ENCODE data around the gene PBX4. TPM values are rescaled to one million over a fixed set of nuclear protein-coding genes. Genes with fewer than 3 reads are reported as not detected.
"Not testable (repeated sequence)": the region's sequence is repeated elsewhere in the genome, so short reads cannot be mapped to it uniquely, and the experiment has no call there.

Gene PBX4, protein sequence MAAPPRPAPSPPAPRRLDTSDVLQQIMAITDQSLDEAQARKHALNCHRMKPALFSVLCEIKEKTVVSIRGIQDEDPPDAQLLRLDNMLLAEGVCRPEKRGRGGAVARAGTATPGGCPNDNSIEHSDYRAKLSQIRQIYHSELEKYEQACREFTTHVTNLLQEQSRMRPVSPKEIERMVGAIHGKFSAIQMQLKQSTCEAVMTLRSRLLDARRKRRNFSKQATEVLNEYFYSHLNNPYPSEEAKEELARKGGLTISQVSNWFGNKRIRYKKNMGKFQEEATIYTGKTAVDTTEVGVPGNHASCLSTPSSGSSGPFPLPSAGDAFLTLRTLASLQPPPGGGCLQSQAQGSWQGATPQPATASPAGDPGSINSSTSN
- total RNA-seq = 10 to 100 TPM; 34.4 to 38.4 TPM

DNA sequence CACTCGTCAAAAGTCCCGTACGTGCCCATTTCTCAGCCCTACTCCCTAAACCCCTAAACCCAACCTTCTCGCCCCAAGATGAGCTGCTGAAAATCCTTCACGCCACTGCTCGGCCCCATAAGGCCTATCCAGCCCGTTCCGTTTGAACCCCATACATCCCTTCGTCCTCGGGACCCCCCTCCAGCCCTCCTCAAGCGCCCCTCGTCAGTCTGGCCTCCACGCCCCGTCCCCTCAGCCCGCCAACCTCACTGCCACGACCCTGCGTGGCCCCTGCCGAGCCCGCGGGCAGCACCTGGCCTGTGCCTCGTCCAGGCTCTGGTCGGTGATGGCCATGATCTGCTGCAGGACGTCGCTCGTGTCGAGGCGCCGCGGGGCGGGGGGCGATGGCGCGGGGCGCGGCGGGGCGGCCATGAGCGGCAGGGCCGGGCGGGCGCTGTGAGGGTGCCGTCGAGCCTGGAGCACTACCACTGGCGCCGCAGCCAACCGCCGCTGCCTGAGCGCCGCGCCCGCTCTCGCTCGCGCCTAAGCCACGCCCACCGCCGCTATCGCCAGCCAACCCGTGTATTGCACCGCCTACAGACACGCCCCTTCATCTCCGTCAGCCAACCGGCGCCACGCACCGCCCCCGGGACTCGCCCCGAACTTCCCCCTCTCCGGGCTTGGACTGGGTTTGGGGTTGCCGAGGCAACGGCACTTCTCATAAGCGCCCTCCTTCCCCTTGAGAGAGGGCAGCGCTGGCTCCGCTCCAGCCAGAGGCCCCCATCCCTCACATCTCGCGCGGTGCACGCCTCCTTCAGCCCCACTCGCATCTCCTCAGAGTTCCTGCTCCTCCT, at the start of gene PBX4:
Gene PBX4 (minus strand): TSS at position 469 of the 833 bp plus-strand sequence. CDS start 58 bp downstream, at position 411.
- Mint-ChIP-seq H3K4me1 (peaks cover 48% of the 10 kb centered on the region), H3K27ac (peak within 1 kb of the TSS; percentile 88), H3K9me3 (no peaks in the 10 kb centered on the region), H3K36me3 (ENCODE audit: low read depth) (peaks cover 33% of the 10 kb centered on the region), H3K27me3 (no peaks in the 10 kb centered on the region), H3K4me3 (peak within 1 kb of the TSS; percentile 95)
- ChIA-PET POLR2A (no interaction called here), CTCF (interaction anchor here (1.0 to 2.1 kb wide), 3 partner anchors 9 to 25 kb away, joined by 3 to 5 read pairs (median 5); partner anchors contain the start of gene GMIP)
- peak; percentile 99 for DNase-seq

DNA sequence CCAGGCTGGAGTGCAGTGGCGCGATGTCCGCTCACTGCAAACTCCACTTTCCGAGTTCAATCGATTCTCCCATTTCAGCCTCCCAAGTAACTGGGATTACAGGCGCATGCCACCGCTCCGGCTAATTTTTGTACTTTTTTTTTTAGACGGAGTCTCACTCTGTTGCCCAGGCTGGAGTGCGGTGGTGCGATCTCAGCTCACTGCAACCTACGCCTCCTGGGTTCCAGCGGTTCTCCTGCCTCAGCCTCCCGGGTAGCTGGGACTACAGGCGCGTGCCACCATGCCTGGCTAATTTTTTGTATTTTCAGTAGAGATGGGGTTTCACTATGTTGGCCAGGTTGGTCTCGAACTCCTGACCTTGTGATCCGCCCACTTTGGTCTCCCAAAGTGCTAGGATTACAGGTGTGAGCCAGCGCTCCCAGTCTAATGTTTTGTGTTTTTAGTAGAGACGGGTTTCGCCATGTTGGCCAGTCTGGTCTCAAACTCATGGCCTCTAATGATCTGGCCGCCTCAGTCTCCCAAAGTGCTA, 47.0 kb upstream of the PBX4 start:
- CTCF ChIA-PET, H3K9me3 Mint-ChIP-seq, H3K4me3 Mint-ChIP-seq, DNase-seq, H3K27me3 Mint-ChIP-seq: not testable (repeated sequence)
- Mint-ChIP-seq H3K36me3 (ENCODE audit: low read depth) (peaks cover 59% of the 10 kb centered on the region), H3K27ac (peak overlapping the region; percentile 74), H3K4me1 (peaks cover 46% of the 10 kb centered on the region)
- POLR2A ChIA-PET = interaction anchor here (0.7 kb wide), 1 partner anchor 202 kb away, joined by 8 read pairs; no protein-coding TSS in a partner anchor

DNA sequence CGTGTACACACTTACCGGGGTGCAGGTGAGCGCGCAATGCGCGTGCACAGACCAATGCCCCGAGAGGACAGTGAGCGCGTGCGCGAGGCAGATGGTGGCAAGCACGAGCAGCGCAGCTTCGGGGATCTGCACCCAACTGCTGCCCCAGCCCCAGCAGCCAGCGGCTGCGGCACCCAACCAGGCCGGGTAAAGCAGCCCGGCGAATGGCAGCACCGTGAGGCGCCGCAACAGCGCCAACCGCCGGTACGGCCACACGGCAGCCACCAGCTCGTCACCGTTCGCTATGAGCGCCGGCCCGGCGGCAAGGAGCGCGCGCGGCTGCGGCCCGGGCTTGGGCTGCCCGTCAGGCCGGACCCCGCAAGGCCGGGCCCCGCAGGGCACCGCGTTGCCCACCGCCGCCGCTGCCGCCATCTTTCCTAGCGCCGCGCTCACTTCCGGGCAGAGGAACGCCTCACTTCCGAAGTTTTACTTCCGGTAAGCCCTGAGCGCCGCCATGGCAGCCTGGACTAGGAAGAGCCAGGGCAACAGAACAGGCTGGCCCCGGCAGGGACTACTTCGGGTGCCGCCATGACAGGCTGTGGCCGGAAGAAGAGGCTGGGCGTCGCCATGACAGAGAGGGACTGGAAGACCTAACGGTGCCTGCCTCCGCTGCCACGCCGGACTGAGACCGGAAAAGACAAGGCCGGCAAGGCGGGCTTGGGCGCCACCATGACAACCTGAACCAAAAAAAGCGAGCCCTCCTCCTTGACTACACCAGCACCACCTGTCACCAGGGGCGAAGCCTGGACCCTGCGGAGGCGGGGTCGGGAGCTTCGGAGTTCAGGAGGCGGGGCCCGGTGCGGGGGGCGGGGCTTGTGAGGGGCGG, 45.0 kb upstream of the PBX4 start, which contains the start of gene ATP13A1:
Gene ATP13A1 (minus strand): TSS at position 421 of the 865 bp plus-strand sequence. CDS start 10 bp downstream, at position 411.
- peak; percentile 96 for DNase-seq
- Mint-ChIP-seq H3K4me1 (peaks cover 38% of the 10 kb centered on the region), H3K4me3 (peak within 1 kb of the TSS; percentile 93), H3K27ac (peak within 1 kb of the TSS; percentile 97), H3K9me3 (peaks cover 3% of the 10 kb centered on the region), H3K36me3 (ENCODE audit: low read depth) (peaks cover 49% of the 10 kb centered on the region), H3K27me3 (no peaks in the 10 kb centered on the region)
- POLR2A ChIA-PET = interaction anchor here (0.5 to 1.1 kb wide), 2 partner anchors 19 to 68 kb away, joined by 3 to 7 read pairs; no protein-coding TSS in a partner anchor
- CTCF ChIA-PET = interaction anchor here (0.5 to 1.4 kb wide), 4 partner anchors 9 to 1358 kb away, joined by 3 read pairs; partner anchors contain the start of gene GMIP

DNA sequence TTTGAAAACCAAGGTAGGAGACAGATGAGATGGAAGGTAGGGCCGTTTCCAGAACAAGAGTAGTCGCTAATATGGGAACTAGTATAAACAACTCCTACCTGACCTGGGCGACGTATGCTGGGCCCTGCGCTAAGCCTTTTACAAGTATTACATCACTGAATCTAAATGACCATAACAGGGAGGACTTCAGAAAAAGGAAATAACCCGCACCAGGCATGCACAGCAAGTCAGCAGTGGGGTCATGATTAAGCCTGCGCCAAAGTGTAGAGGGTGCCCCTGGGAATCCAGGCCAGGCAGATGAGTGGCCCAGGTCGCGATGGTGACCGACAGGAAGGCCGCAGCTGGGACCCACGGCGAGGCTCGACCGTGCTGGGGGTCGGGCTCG, 44.4 kb upstream of the PBX4 start:
- Mint-ChIP-seq H3K9me3 (peaks cover 3% of the 10 kb centered on the region), H3K4me3 (peak overlapping the region; percentile 93), H3K36me3 (ENCODE audit: low read depth) (peaks cover 50% of the 10 kb centered on the region), H3K27me3 (no peaks in the 10 kb centered on the region), H3K4me1 (peaks cover 32% of the 10 kb centered on the region), H3K27ac (peak overlapping the region; percentile 96)
- no peak for DNase-seq
- POLR2A ChIA-PET = interaction anchor here (1.1 kb wide), 1 partner anchor 158 kb away, joined by 3 read pairs; no protein-coding TSS in a partner anchor
- CTCF ChIA-PET = interaction anchor here (0.5 to 1.9 kb wide), 5 partner anchors 8 to 1359 kb away, joined by 3 to 4 read pairs (median 3); partner anchors contain the start of gene GMIP

DNA sequence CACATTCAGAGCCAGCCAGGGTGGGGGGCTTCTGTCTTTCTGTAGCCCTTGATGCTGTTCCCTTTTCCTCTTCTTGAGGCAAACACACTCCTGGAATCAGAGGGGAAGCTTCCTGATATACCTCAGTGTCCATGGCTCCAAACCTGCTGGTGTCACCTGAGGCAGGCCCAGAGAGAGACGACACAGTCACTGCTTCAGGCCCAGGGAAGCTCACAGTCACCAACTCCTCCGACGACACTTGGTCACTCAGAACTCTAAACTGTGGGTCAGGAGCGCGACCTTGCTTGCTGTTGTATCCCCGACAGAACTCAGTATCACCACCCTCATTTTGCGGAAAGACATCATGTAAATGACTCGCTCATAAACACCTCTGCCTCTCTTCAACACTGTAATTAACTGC, 43.9 kb upstream of the PBX4 start:
- ChIA-PET CTCF (interaction anchor here (0.5 to 2.6 kb wide), 7 partner anchors 8 to 130 kb away, joined by 3 to 16 read pairs (median 4); partner anchors contain the start of genes GMIP and ZNF14), POLR2A (interaction anchor here (0.6 to 1.1 kb wide), 2 partner anchors 76 to 159 kb away, joined by 3 read pairs; no protein-coding TSS in a partner anchor)
- no peak for DNase-seq
- Mint-ChIP-seq H3K4me3 (peak overlapping the region; percentile 93), H3K9me3 (peaks cover under 1% of the 10 kb centered on the region), H3K27me3 (no peaks in the 10 kb centered on the region), H3K4me1 (peaks cover 27% of the 10 kb centered on the region), H3K36me3 (ENCODE audit: low read depth) (peaks cover 48% of the 10 kb centered on the region), H3K27ac (peak overlapping the region; percentile 96)

DNA sequence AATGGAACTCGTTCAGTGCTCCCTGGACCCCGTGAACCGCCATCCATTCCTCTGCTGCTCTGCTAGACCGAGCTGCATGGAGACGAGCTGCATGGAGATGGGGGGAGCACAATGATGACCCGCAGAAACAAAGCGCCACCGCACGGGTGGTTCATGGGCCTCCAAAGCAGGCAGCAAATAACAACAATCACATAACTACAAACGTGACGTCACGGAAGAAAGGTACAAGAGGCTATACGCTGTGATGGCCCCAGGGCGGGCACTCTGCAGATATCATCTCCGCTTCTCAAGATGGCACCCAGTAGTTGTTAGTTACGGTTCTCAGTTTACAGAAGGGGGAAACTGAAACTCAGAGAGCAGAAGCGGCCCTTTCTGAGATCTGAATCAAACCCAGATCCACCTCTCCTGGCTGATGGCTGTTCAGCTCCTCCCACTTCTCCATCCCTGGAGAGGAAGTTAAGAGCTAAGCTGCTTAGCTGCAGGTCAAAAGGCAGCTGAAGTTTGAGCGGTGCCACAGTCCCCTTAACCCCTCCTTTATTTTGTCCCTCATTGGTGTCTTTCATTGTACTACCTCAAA, 43.3 kb upstream of the PBX4 start:
- peaks cover 49% of the 10 kb centered on the region for H3K36me3 Mint-ChIP-seq (ENCODE audit: low read depth)
- CTCF ChIA-PET = interaction anchor here (0.9 to 2.6 kb wide), 7 partner anchors 7 to 129 kb away, joined by 3 to 16 read pairs (median 4); partner anchors contain the start of genes GMIP and ZNF14

DNA sequence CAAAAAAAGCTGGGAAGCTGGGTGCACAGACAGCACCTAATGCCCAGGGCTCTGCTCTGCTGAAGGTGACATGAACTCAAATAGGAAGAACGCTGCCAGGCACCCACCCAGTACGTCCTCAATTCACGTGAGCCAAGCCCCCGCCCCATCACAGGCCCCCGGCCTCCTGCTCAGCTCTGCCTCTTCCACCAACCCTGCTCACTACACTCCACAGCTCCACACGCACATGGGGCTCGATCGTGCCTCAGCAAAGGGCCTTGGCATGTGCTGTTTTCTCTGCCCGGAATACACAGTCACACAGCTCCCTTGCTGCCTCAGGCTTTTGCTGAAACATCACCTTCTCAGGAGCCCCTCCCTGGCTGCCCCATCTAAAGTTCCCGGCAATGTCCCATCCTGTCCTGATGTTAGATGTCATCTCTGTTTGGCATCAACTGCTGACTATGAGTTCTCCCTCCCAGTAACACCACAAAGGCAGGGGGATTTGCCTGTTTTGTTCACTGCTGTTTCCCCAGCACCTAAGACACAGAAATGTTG, 42.7 kb upstream of the PBX4 start:
- peaks cover 22% of the 10 kb centered on the region for H3K4me1 Mint-ChIP-seq
- H3K36me3 Mint-ChIP-seq (ENCODE audit: low read depth) = peaks cover 52% of the 10 kb centered on the region
- DNase-seq = no peak
- ChIA-PET POLR2A (no interaction called here), CTCF (interaction anchor here (0.5 to 2.6 kb wide), 7 partner anchors 10 to 526 kb away, joined by 3 to 16 read pairs (median 5); partner anchors contain the start of gene GMIP)
- no peaks in the 10 kb centered on the region for H3K9me3 Mint-ChIP-seq
- peak overlapping the region; percentile 93 for H3K4me3 Mint-ChIP-seq
- peak overlapping the region; percentile 96 for H3K27ac Mint-ChIP-seq
- H3K27me3 Mint-ChIP-seq = no peaks in the 10 kb centered on the region

More for the DNA sequence above, 43.3 kb upstream of the PBX4 start:
- DNase-seq = peak; percentile 56
- POLR2A ChIA-PET = interaction anchor here (0.6 to 1.1 kb wide), 2 partner anchors 75 to 159 kb away, joined by 3 read pairs; no protein-coding TSS in a partner anchor
- peaks cover 24% of the 10 kb centered on the region for H3K4me1 Mint-ChIP-seq
- no peaks in the 10 kb centered on the region for H3K9me3 Mint-ChIP-seq
- peak overlapping the region; percentile 96 for H3K27ac Mint-ChIP-seq
- H3K27me3 Mint-ChIP-seq = no peaks in the 10 kb centered on the region
- H3K4me3 Mint-ChIP-seq = peak overlapping the region; percentile 93

DNA sequence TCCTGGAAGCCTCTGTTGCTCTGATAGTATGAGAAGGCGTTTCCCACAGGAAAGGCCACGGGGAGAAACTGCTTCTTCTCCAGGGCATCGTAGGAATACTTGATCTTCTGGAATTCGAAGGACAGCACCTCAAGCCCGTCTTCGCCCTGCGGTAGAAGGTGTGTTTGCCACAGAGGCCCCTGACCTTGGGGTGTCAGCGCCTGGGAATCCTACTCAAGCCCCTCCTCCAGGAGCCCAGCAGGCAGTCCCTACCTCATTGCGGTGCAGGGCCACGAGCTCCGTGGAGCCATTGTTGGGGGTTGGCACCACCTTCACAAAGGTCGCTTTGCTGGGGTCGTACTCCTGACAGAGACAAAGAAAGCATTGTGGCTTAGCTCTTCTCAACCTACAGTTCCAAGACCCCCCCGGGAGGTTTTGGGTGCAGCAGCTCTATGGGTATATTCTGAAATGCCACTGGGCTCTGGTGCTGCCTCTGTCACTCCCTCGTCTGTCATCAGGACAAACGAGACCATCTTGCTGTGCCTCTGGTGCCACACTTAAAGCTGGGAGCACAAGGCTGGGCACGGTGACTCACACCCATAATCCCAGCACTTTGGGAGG, 41.3 kb upstream of the PBX4 start:
- H3K36me3 Mint-ChIP-seq (ENCODE audit: low read depth) = peaks cover 51% of the 10 kb centered on the region

DNA sequence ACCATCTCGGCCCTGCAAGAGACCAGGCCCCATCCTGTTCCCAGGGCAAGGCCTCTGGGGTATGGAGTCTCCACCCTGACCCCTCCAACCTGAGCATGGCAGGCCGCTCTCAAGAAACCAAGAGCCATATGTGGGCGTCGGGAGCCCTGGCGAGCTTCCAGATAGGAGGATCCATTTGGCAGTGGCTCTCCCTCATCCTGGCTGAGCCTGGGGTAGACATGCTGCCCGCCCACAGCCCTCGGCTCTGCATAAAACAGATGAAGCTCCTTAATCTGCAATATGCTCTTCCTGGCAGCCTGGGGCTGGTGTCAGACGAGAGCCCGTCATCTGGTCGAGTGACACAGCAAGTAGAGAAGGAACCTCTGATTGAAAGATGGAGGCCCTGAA, 38.9 kb upstream of the PBX4 start:
- POLR2A ChIA-PET = no interaction called here
- H3K27ac Mint-ChIP-seq = no peak overlapping the region
- CTCF ChIA-PET = interaction anchor here (0.5 to 1.3 kb wide), 2 partner anchors 9 to 499 kb away, joined by 3 to 4 read pairs; no protein-coding TSS in a partner anchor
- no peaks in the 10 kb centered on the region for H3K9me3 Mint-ChIP-seq
- DNase-seq = no peak
- peaks cover 15% of the 10 kb centered on the region for H3K4me1 Mint-ChIP-seq
- H3K27me3 Mint-ChIP-seq = no peaks in the 10 kb centered on the region
- peaks cover 60% of the 10 kb centered on the region for H3K36me3 Mint-ChIP-seq (ENCODE audit: low read depth)
- H3K4me3 Mint-ChIP-seq = no peak overlapping the region

More for the DNA sequence above, 41.3 kb upstream of the PBX4 start:
- H3K27me3 Mint-ChIP-seq = no peaks in the 10 kb centered on the region
- no peaks in the 10 kb centered on the region for H3K9me3 Mint-ChIP-seq
- CTCF ChIA-PET = interaction anchor here (0.8 to 2.6 kb wide), 5 partner anchors 10 to 127 kb away, joined by 3 to 9 read pairs (median 4); partner anchors contain the start of gene GMIP
- H3K27ac Mint-ChIP-seq = no peak overlapping the region
- DNase-seq = no peak
- H3K4me1 Mint-ChIP-seq = peaks cover 22% of the 10 kb centered on the region
- H3K4me3 Mint-ChIP-seq = no peak overlapping the region
- POLR2A ChIA-PET = no interaction called here

DNA sequence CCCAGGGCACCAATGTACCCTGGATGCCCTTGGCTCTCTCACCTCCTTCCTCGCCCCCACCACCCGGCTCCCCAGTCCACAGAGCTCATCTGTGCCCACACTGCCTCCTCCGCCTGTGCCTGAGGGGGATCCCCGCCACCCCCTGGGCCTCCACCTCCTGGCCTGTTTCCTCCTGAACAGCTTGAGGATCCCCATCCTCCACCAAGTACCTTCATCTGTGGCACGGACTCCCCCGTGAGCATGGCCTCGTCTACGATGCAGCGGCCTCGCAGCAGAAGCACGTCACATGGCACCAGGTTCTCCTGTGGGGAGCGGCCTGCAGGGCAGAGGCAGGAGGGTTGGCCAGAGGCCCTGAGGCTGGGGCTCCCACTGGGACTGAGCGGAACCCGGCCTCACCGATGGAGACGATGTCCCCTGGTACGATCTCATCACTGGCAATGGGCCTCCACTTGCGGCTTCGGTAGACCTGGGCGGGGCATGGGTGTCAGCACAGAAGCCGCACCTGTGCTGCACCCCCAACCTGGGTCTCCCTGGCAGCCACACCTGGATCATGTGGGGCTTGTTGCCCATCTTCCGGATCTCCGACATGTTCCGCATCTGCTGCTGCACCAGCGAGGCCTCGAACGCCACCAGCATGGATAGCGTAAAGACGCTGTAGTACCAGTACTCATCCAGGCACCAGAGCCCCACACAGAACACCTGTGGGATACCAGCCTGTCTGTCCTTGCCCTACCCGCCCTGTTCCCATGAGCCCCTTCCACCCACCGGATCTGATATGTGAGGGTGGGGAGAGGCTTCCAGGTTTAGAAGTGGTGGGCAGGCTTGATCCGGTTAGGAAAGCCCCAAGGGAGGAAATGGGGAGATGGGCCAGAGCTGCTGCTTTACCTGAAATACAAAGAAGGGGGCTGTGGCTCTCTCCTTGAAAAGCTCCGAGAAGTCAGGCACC, 38.2 kb upstream of the PBX4 start:
- no peak for DNase-seq
- no peak overlapping the region for H3K27ac Mint-ChIP-seq
- no peak overlapping the region for H3K4me3 Mint-ChIP-seq
- peaks cover 9% of the 10 kb centered on the region for H3K4me1 Mint-ChIP-seq
- no peaks in the 10 kb centered on the region for H3K27me3 Mint-ChIP-seq
- ChIA-PET CTCF (interaction anchor here (0.5 to 1.3 kb wide), 2 partner anchors 8 to 499 kb away, joined by 3 to 4 read pairs; no protein-coding TSS in a partner anchor), POLR2A (no interaction called here)
- no peaks in the 10 kb centered on the region for H3K9me3 Mint-ChIP-seq
- peaks cover 58% of the 10 kb centered on the region for H3K36me3 Mint-ChIP-seq (ENCODE audit: low read depth)

All from activated CD4-positive, alpha-beta T cell treated with anti-CD3 and anti-CD28 coated beads, Interleukin-2, amount 10 ng/mL, durations not matched to agents 7 days and 5 days (primary cell).